Endothelial cell (in vitro differentiated cells): ENCODE data around the gene DGCR8. TPM values are rescaled to one million over a fixed set of nuclear protein-coding genes. Genes with fewer than 3 reads are reported as not detected.

Source experiments
- DNase-seq: peaks from one replicate; pipeline ENCODE4 v3.0.0; 2021; ENCODE audit warnings: low spot score
- H3K27ac Mint-ChIP-seq: one replicate; pipeline ENCODE4 v1.8.0; 2021; ENCODE audit warnings: mixed read lengths, inconsistent platforms; ENCODE audit not compliant: unreplicated experiment
- H3K27me3 Mint-ChIP-seq: one replicate; pipeline ENCODE4 v1.8.0; 2021; ENCODE audit warnings: mild to moderate bottlenecking, moderate library complexity, mixed read lengths, inconsistent platforms; ENCODE audit not compliant: unreplicated experiment
- H3K36me3 Mint-ChIP-seq: one replicate; pipeline ENCODE4 v1.8.0; 2021; ENCODE audit warnings: mild to moderate bottlenecking, low read depth, mixed read lengths, inconsistent platforms; ENCODE audit not compliant: unreplicated experiment
- H3K4me1 Mint-ChIP-seq: one replicate; pipeline ENCODE4 v1.8.0; 2021; ENCODE audit warnings: mild to moderate bottlenecking, mixed read lengths, inconsistent platforms; ENCODE audit not compliant: unreplicated experiment
- H3K4me3 Mint-ChIP-seq: one replicate; pipeline ENCODE4 v1.8.0; 2021; ENCODE audit warnings: mild to moderate bottlenecking, mixed read lengths, inconsistent platforms; ENCODE audit not compliant: unreplicated experiment
- H3K9me3 Mint-ChIP-seq: one replicate; pipeline ENCODE4 v1.8.0; 2021; ENCODE audit warnings: mixed read lengths, inconsistent platforms; ENCODE audit not compliant: unreplicated experiment
- total RNA-seq: library from RNA; stranded (reverse); fragmentation: NEBNext Ultra II Directional; extraction: Animal tissue kit (Norgen Biotek cat#: 25700); gene quantifications from one replicate; pipeline ENCODE4 v1.2.1, GENCODE V29; 2021; ENCODE audit not compliant: unreplicated experiment
- TF ChIP-seq, protein P1 (sequence below): fragments of 200-600 bp; sonication (generic); IDR thresholded peaks from one replicate; pipeline ENCODE4 v1.5.0; 2021; ENCODE audit warnings: antibody characterized with exemption; ENCODE audit not compliant: unreplicated experiment

Gene DGCR8
- total RNA-seq, 1 donor from 2014 or later, result 46.6 TPM

GRCh38 chr22:20063271-20064139, 16.5 kb upstream of the DGCR8 start:
- no peak overlapping the region for H3K4me3 Mint-ChIP-seq
- no peak overlapping the region for H3K27ac Mint-ChIP-seq
- peaks cover 5% of the 10 kb centered on the region for H3K36me3 Mint-ChIP-seq
- H3K9me3 Mint-ChIP-seq, result no peaks in the 10 kb centered on the region
- peaks cover under 1% of the 10 kb centered on the region for H3K4me1 Mint-ChIP-seq
- no peak for DNase-seq
- peaks cover 5% of the 10 kb centered on the region for H3K27me3 Mint-ChIP-seq
- TF ChIP-seq, protein P1, sequence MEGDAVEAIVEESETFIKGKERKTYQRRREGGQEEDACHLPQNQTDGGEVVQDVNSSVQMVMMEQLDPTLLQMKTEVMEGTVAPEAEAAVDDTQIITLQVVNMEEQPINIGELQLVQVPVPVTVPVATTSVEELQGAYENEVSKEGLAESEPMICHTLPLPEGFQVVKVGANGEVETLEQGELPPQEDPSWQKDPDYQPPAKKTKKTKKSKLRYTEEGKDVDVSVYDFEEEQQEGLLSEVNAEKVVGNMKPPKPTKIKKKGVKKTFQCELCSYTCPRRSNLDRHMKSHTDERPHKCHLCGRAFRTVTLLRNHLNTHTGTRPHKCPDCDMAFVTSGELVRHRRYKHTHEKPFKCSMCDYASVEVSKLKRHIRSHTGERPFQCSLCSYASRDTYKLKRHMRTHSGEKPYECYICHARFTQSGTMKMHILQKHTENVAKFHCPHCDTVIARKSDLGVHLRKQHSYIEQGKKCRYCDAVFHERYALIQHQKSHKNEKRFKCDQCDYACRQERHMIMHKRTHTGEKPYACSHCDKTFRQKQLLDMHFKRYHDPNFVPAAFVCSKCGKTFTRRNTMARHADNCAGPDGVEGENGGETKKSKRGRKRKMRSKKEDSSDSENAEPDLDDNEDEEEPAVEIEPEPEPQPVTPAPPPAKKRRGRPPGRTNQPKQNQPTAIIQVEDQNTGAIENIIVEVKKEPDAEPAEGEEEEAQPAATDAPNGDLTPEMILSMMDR, result no peak

DNA sequence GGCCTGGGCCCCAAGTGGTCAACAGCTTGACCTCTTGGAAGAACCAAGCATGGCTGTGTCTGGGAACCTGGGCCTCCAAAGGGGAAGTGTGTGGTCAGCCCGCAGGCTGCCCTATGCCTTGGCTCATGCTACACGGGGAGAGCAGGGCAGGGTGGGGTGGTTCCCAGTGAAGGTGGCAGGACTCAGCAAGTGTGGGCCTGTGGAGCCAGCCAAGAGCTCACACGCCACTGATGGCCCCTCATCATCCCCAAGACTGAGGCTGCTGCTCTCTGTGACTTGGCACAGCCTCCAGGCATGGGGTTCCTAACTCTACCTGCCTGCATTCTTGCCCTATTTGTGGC, 15.9 kb upstream of the DGCR8 start:
- no peak overlapping the region for H3K4me3 Mint-ChIP-seq
- H3K9me3 Mint-ChIP-seq, result no peaks in the 10 kb centered on the region
- TF ChIP-seq, protein P1, result no peak
- peaks cover 5% of the 10 kb centered on the region for H3K36me3 Mint-ChIP-seq
- peaks cover 5% of the 10 kb centered on the region for H3K27me3 Mint-ChIP-seq
- H3K4me1 Mint-ChIP-seq, result peaks cover 4% of the 10 kb centered on the region
- H3K27ac Mint-ChIP-seq, result no peak overlapping the region
- no peak for DNase-seq

- TF ChIP-seq, protein P1, result no peak
- Mint-ChIP-seq H3K9me3 (no peaks in the 10 kb centered on the region), H3K27ac (no peak overlapping the region), H3K36me3 (peaks cover 5% of the 10 kb centered on the region), H3K4me3 (no peak overlapping the region), H3K27me3 (peaks cover 5% of the 10 kb centered on the region), H3K4me1 (peaks cover 4% of the 10 kb centered on the region)
- DNase-seq, result no peak
These were observed 15.3 kb upstream of the DGCR8 start for GRCh38 chr22:20064545-20065262.

DNA sequence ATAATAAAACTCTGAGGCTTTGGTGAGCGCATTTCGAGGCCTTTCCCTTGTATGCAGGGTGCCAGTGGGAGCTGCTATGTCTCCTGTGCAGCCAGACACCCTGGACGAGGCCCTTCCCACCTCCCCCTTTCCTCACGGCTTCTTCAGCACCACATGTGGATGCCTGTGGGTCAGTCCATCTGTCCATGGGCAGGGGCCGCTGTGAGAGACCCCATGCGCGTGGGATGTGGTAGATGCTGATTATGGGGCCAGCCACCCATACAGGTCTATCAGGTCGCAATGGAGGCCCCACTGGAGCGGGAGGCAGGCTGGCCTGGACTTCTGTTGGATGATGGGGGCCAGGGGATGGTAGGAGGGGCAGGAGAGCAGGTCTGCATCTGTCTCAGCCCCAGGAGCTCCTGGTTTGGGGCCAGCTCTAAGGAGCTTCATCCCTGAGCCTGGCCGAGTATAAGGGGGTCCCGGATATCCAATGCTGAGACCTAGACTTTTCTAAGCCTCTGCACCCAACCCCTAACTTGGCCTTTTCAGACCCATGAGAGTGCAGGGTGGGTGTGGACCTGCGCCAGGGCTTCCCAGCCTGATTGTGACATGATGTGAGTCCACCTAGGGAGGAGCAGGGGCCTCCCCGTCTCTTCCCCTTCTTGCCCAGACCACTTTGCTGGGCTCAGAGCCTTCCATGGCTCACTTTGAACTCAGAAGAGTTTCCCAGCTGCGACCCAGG, 14.0 kb upstream of the DGCR8 start:
- no peak overlapping the region for H3K27ac Mint-ChIP-seq
- H3K4me3 Mint-ChIP-seq, result no peak overlapping the region
- TF ChIP-seq, protein P1, result no peak
- no peak for DNase-seq
- H3K9me3 Mint-ChIP-seq, result no peaks in the 10 kb centered on the region
- H3K36me3 Mint-ChIP-seq, result peaks cover 5% of the 10 kb centered on the region
- peaks cover 5% of the 10 kb centered on the region for H3K27me3 Mint-ChIP-seq
- peaks cover 4% of the 10 kb centered on the region for H3K4me1 Mint-ChIP-seq
